SU-DHL-6 (cell line): Measurements from ENCODE around the gene LEMD3.

Experiments
- H2AFZ ChIP-seq: fragments of 200-600 bp; sonication (generic); 2 replicates; pipeline ENCODE4 v1.6.1; 2014; ENCODE audit warnings: low read depth, mild to moderate bottlenecking, moderate library complexity, mixed read lengths, antibody characterized with exemption, low read length; ENCODE audit not compliant: severe bottlenecking
- H3F3A ChIP-seq: fragments of 200-600 bp; shearing (Covaris generic); 2 replicates; pipeline ENCODE4 v1.6.0; 2016; ENCODE audit warnings: antibody characterized with exemption, mild to moderate bottlenecking; ENCODE audit not compliant: insufficient read depth
- H3K27ac ChIP-seq: fragments of 200-600 bp; sonication (generic); 2 replicates; pipeline ENCODE4 v1.5.1; 2016; ENCODE audit warnings: low read depth, mild to moderate bottlenecking, low read length, moderate library complexity, mixed read lengths
- H3K27me3 ChIP-seq: fragments of 200-600 bp; sonication (generic), shearing (Covaris generic); 2 replicates; pipeline ENCODE4 v1.6.0; 2014; ENCODE audit warnings: mild to moderate bottlenecking, low read length
- H3K36me3 ChIP-seq: fragments of 200-600 bp; sonication (generic); 2 replicates; pipeline ENCODE4 v1.6.1; 2014; ENCODE audit warnings: mild to moderate bottlenecking, low read length, mixed read lengths
- H3K4me2 ChIP-seq: fragments of 300-600, 200-600 bp; shearing (Covaris generic), sonication (generic); 2 replicates; pipeline ENCODE4 v1.6.0; 2014; ENCODE audit warnings: low read length, low read depth, mild to moderate bottlenecking; ENCODE audit not compliant: poor library complexity, severe bottlenecking
- H3K4me3 ChIP-seq: fragments of 200-600 bp; sonication (generic); 2 replicates; pipeline ENCODE4 v1.5.1; 2014; ENCODE audit warnings: antibody characterized with exemption, low read length, mild to moderate bottlenecking, mixed read lengths; ENCODE audit not compliant: insufficient read depth, poor library complexity, severe bottlenecking
- H3K79me2 ChIP-seq: fragments of 200-600 bp; sonication (generic); 2 replicates; pipeline ENCODE4 v1.6.1; 2014; ENCODE audit warnings: mild to moderate bottlenecking, low read length, moderate library complexity; ENCODE audit not compliant: insufficient read depth
- H3K9ac ChIP-seq: fragments of 200-600 bp; sonication (generic); 2 replicates; pipeline ENCODE4 v1.7.0; 2014; ENCODE audit warnings: mild to moderate bottlenecking, low read length
- H3K9me2 ChIP-seq: fragments of 200-600 bp; sonication (generic); replicated peaks from 2 replicates; pipeline ENCODE4 v1.6.1; 2014; ENCODE audit warnings: low read length; ENCODE audit not compliant: insufficient read depth
- H3K9me3 ChIP-seq: fragments of 200-600 bp; sonication (generic); 2 replicates; pipeline ENCODE4 v1.6.1; 2014; ENCODE audit warnings: low read length, mixed read lengths; ENCODE audit not compliant: insufficient read depth
- H4K20me1 ChIP-seq: fragments of 200-600 bp; sonication (generic); 2 replicates; pipeline ENCODE4 v1.6.1; 2014; ENCODE audit warnings: low read depth, mild to moderate bottlenecking, antibody characterized with exemption, low read length, moderate library complexity, mixed read lengths
- EZH2phosphoT487 ChIP-seq: fragments of 200-600 bp; sonication (generic), shearing (Covaris generic); conservative IDR thresholded peaks from 2 replicates; pipeline ENCODE4 v1.6.1; 2018; ENCODE audit warnings: mild to moderate bottlenecking, antibody characterized with exemption, low read length, moderate library complexity, mixed read lengths
- TF ChIP-seq, protein P1 (sequence below): fragments of 200-600 bp; sonication (generic); IDR thresholded peaks from one replicate; pipeline ENCODE4 v1.5.1; 2017; ENCODE audit warnings: antibody characterized with exemption, mild to moderate bottlenecking, low read length, moderate library complexity; ENCODE audit not compliant: insufficient read depth, poor library complexity, severe bottlenecking

LEMD3 gene

GRCh38 chr12:65196762-65197567 lies 27.6 kb downstream of the LEMD3 start:
- Histone ChIP-seq H3K27ac (no peak overlapping the region), H2AFZ (no peak overlapping the region), H3K4me3 (no peak overlapping the region), H3K36me3 (peaks cover 3% of the 10 kb centered on the region; the same call in 1 of the 2 replicates), H3K9ac (no peak overlapping the region), H3K27me3 (no peaks in the 10 kb centered on the region), H3K9me2 (no peaks in the 10 kb centered on the region), H3K79me2 (peaks cover 96% of the 10 kb centered on the region), H4K20me1 (peaks cover 15% of the 10 kb centered on the region), H3K4me2 (no peak overlapping the region), H3F3A (0 out of 2 replicates have a peak, but pooled peaks cover 2% of the 10 kb centered on the region), H3K9me3 (no peaks in the 10 kb centered on the region)
- no peak for TF ChIP-seq EZH2phosphoT487
- TF ChIP-seq, protein P1, sequence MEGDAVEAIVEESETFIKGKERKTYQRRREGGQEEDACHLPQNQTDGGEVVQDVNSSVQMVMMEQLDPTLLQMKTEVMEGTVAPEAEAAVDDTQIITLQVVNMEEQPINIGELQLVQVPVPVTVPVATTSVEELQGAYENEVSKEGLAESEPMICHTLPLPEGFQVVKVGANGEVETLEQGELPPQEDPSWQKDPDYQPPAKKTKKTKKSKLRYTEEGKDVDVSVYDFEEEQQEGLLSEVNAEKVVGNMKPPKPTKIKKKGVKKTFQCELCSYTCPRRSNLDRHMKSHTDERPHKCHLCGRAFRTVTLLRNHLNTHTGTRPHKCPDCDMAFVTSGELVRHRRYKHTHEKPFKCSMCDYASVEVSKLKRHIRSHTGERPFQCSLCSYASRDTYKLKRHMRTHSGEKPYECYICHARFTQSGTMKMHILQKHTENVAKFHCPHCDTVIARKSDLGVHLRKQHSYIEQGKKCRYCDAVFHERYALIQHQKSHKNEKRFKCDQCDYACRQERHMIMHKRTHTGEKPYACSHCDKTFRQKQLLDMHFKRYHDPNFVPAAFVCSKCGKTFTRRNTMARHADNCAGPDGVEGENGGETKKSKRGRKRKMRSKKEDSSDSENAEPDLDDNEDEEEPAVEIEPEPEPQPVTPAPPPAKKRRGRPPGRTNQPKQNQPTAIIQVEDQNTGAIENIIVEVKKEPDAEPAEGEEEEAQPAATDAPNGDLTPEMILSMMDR, result no peak

GRCh38 chr12:65199604-65200003 lies 30.2 kb downstream of the LEMD3 start:
- Histone ChIP-seq H3F3A (0 out of 2 replicates have a peak, but pooled peaks cover 2% of the 10 kb centered on the region), H3K4me3 (no peak overlapping the region), H3K27ac (no peak overlapping the region), H4K20me1 (peaks cover 23% of the 10 kb centered on the region), H3K4me2 (no peak overlapping the region), H3K9me2 (no peaks in the 10 kb centered on the region), H2AFZ (no peak overlapping the region), H3K9ac (no peak overlapping the region), H3K27me3 (no peaks in the 10 kb centered on the region), H3K9me3 (no peaks in the 10 kb centered on the region), H3K79me2 (peaks cover 95% of the 10 kb centered on the region), H3K36me3 (peaks cover 3% of the 10 kb centered on the region; the same call in 1 of the 2 replicates)
- TF ChIP-seq, protein P1, result no peak
- no peak for TF ChIP-seq EZH2phosphoT487

DNA sequence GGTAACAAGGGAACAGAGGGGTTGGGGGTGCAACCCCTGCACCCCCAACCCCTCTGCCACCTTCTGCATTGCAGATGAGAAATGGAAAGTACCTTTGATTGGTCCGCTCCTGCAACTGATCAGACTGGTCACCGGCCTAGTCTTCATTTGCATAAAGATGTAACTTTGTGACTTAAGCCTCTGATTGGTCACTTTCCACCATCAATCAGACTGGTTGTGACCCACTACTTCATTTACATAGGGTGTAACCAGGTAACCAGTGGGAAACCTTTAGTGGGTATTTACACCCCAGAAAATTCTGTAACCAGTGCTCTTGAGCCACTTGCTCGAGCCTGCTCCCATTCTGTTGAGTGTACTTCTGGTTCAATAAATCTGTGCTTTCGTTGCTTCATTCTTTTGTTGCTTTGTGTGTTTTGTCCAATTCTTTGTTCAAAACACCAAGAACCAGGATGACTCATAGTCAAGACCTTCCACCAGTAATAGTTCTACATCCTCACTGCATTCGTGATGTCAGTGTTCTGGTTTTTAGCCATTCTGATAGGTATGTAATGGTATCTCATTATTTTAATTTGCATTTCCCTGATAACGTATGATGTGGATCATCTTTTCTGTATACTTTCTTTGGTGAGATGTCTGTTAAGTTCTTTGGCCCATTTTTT lies 30.8 kb downstream of the LEMD3 start:
- H3K27me3 ChIP-seq, result no peaks in the 10 kb centered on the region
- no peaks in the 10 kb centered on the region for H3K9me3 ChIP-seq
- H3K9me2 ChIP-seq, result no peaks in the 10 kb centered on the region
- H3K36me3 ChIP-seq, result no peaks in the 10 kb centered on the region
- TF ChIP-seq, protein P1, result no peak
- no peak for TF ChIP-seq EZH2phosphoT487
- no peak overlapping the region for H3K4me2 ChIP-seq
- 0 out of 2 replicates have a peak, but pooled peaks cover under 1% of the 10 kb centered on the region for H3F3A ChIP-seq
- H3K79me2 ChIP-seq, result peaks cover 95% of the 10 kb centered on the region
- H3K4me3 ChIP-seq, result no peak overlapping the region
- H3K27ac ChIP-seq, result no peak overlapping the region
- H4K20me1 ChIP-seq, result peaks cover 23% of the 10 kb centered on the region
- no peak overlapping the region for H3K9ac ChIP-seq
- no peak overlapping the region for H2AFZ ChIP-seq
